ENCODE results near the gene TMED10.
A peak's percentile ranks its signal among the peaks of the same experiment; 100 is the strongest.

TMED10 gene

GRCh38 chr14:75175677-75176141 lies 703 bp downstream of the TMED10 start:
- TF ChIP-seq CTCF (IDR thresholded peaks at IDR 0.05; ENCODE audit: insufficient read depth, low read depth, low read length, missing control alignments): no peak
- H3K4me3 ChIP-seq (ENCODE audit: low read depth, low read length): peak overlapping the region; percentile 91
- DNase-seq (ENCODE audit: low read depth): no peak

- H3K4me3 ChIP-seq (ENCODE audit: low read depth, low read length): no peak overlapping the region
- DNase-seq (ENCODE audit: low read depth): no peak
- TF ChIP-seq CTCF (IDR thresholded peaks at IDR 0.05; ENCODE audit: insufficient read depth, low read depth, low read length, missing control alignments): no peak
Observed at GRCh38 chr14:75174066-75174465, 2.3 kb downstream of the TMED10 start.

- H3K4me3 ChIP-seq (ENCODE audit: low read depth, low read length): no peak overlapping the region
- TF ChIP-seq CTCF (IDR thresholded peaks at IDR 0.05; ENCODE audit: insufficient read depth, low read depth, low read length, missing control alignments): no peak
- DNase-seq (ENCODE audit: low read depth): no peak
Observed at GRCh38 chr14:75170772-75171171, 5.6 kb downstream of the TMED10 start.

- no peak for TF ChIP-seq CTCF (IDR thresholded peaks at IDR 0.05; ENCODE audit: insufficient read depth, low read depth, low read length, missing control alignments)
- DNase-seq (ENCODE audit: low read depth): no peak
- H3K4me3 ChIP-seq (ENCODE audit: low read depth, low read length): no peak overlapping the region
Observed at GRCh38 chr14:75168586-75169335, 7.7 kb downstream of the TMED10 start.

GRCh38 chr14:75167325-75167724 lies 9.1 kb downstream of the TMED10 start:
- no peak for DNase-seq (ENCODE audit: low read depth)

GRCh38 chr14:75165586-75166391 lies 10.6 kb downstream of the TMED10 start:
- TF ChIP-seq CTCF (IDR thresholded peaks at IDR 0.05; ENCODE audit: insufficient read depth, low read depth, low read length, missing control alignments): no peak
- no peak overlapping the region for H3K4me3 ChIP-seq (ENCODE audit: low read depth, low read length)
- no peak for DNase-seq (ENCODE audit: low read depth)

More at GRCh38 chr14:75167325-75167724, 9.1 kb downstream of the TMED10 start:
- TF ChIP-seq CTCF (IDR thresholded peaks at IDR 0.05; ENCODE audit: insufficient read depth, low read depth, low read length, missing control alignments): no peak
- no peak overlapping the region for H3K4me3 ChIP-seq (ENCODE audit: low read depth, low read length)
